Liver (tissue), 9 donors: ENCODE measurements around the gene NRIP1. TPM values are rescaled to one million over a fixed set of nuclear protein-coding genes. Genes with fewer than 3 reads are reported as not detected.

Source experiments
- DNase-seq: peaks from one replicate; pipeline ENCODE4 v3.0.0-alpha.2; 2017; ENCODE audit warnings: low spot score
- H3K27ac ChIP-seq, 2 donors: one replicate each; pipeline ENCODE4 v1.7.0; 2013; ENCODE audit warnings: inconsistent platforms in 2 of 2, low read length in 2 of 2, control low read depth in 1 of 2, low read depth in 1 of 2, mild to moderate bottlenecking in 1 of 2
- H3K27me3 ChIP-seq, 4 donors: one replicate each; pipeline versions ENCODE4 v1.6.1 to v1.7.0; 2013; ENCODE audit warnings: low read length in 3 of 4, inconsistent platforms in 1 of 4, mild to moderate bottlenecking in 1 of 4, moderate library complexity in 1 of 4; ENCODE audit not compliant: control insufficient read depth in 4 of 4, insufficient read depth in 4 of 4
- H3K36me3 ChIP-seq, 4 donors: one replicate each; pipeline versions ENCODE4 v1.6.1 to v1.7.0; 2013; ENCODE audit warnings: low read length in 3 of 4, mild to moderate bottlenecking in 3 of 4, low read depth in 1 of 4, moderate library complexity in 1 of 4; ENCODE audit not compliant: control insufficient read depth in 4 of 4, insufficient read depth in 3 of 4
- H3K4me1 ChIP-seq, 4 donors: one replicate each; pipeline versions ENCODE4 v1.6.1 to v1.7.0; 2013; ENCODE audit warnings: low read length in 3 of 4, mild to moderate bottlenecking in 3 of 4, moderate library complexity in 1 of 4; ENCODE audit not compliant: control insufficient read depth in 4 of 4, insufficient read depth in 4 of 4
- H3K4me3 ChIP-seq, 3 donors: one replicate each; pipeline versions ENCODE4 v1.6.1 to v1.7.0; 2013; ENCODE audit warnings: low read length in 3 of 3, control low read depth in 1 of 3, low read depth in 1 of 3, mild to moderate bottlenecking in 1 of 3
- H3K9ac ChIP-seq, 2 donors: one replicate each; pipeline ENCODE4 v1.7.0; 2013; ENCODE audit warnings: low read length in 2 of 2, mild to moderate bottlenecking in 2 of 2, moderate library complexity in 2 of 2, control low read depth in 1 of 2, low read depth in 1 of 2
- H3K9me3 ChIP-seq, 4 donors: one replicate each; pipeline versions ENCODE4 v1.6.1 to v1.7.0; 2013; ENCODE audit warnings: low read length in 3 of 4; ENCODE audit not compliant: control insufficient read depth in 4 of 4
- EGR1 ChIP-seq, 2 donors: IDR thresholded peaks; 2 replicates each; pipeline ENCODE4 v1.6.1; 2016 to 2018; ENCODE audit warnings: antibody characterized with exemption in 2 of 2, low read depth in 2 of 2
- FOXA2 ChIP-seq: IDR thresholded peaks from 2 replicates; pipeline ENCODE4 v1.6.1; 2016; ENCODE audit warnings: antibody characterized with exemption
- GABPA ChIP-seq, 2 donors: IDR thresholded peaks in 1 of 2; conservative IDR thresholded peaks in 1 of 2; 2 replicates each; pipeline ENCODE4 v1.6.1; 2016; ENCODE audit warnings: antibody characterized with exemption in 2 of 2, mild to moderate bottlenecking in 1 of 2, moderate library complexity in 1 of 2
- HNF4A ChIP-seq, 2 donors: conservative IDR thresholded peaks; 2 replicates each; pipeline ENCODE4 v1.6.1; 2016; ENCODE audit warnings: antibody characterized with exemption in 2 of 2, mild to moderate bottlenecking in 2 of 2
- JUND ChIP-seq, 2 donors: IDR thresholded peaks; 2 replicates each; pipeline ENCODE4 v1.6.1; 2016; ENCODE audit warnings: antibody characterized with exemption in 2 of 2
- NR2F2 ChIP-seq: IDR thresholded peaks from 2 replicates; pipeline ENCODE4 v1.6.1; 2016; ENCODE audit warnings: antibody characterized with exemption
- RAD21 ChIP-seq, 2 donors: IDR thresholded peaks; 2 replicates each; pipeline ENCODE4 v1.6.1; 2016; ENCODE audit warnings: antibody characterized with exemption in 2 of 2, mild to moderate bottlenecking in 2 of 2
- RXRA ChIP-seq, 2 donors: IDR thresholded peaks; 2 replicates each; pipeline ENCODE4 v1.6.1; 2017 to 2018; ENCODE audit warnings: antibody characterized with exemption in 2 of 2, mild to moderate bottlenecking in 1 of 2
- SP1 ChIP-seq: IDR thresholded peaks from 2 replicates; pipeline ENCODE4 v1.6.1; 2018; ENCODE audit warnings: antibody characterized with exemption, mild to moderate bottlenecking
- TAF1 ChIP-seq: conservative IDR thresholded peaks from 2 replicates; pipeline ENCODE4 v1.6.1; 2016; ENCODE audit warnings: antibody characterized with exemption, mild to moderate bottlenecking
- YY1 ChIP-seq: IDR thresholded peaks from 2 replicates; pipeline ENCODE4 v1.6.1; 2016; ENCODE audit warnings: antibody characterized with exemption, mild to moderate bottlenecking
- WGBS: extraction: QIAGEN DNeasy Blood & Tissue Kit; methylation state at CpG from one replicate; pipeline ENCODE4 v1.1.7; 2013; 5-methylcytosine and 5-hydroxymethylcytosine counted together
- polyA plus RNA-seq, 2 donors: library from polyadenylated mRNA; stranded (reverse) in 1 of 2; unstranded in 1 of 2; fragments of 200-250 nt in 1 of 2; fragments of >200 nt in 1 of 2; fragmentation: Nextera tagmentation in 1 of 2; extraction: Ambion mirVana in 1 of 2; gene quantifications; one replicate each; pipeline versions ENCODE4 v1.2.1 to v1.2.3, GENCODE V29; 2013 to 2015
- total RNA-seq, 2 donors: library from RNA; depleted of rRNA; stranded (reverse); fragments of >200 nt; gene quantifications; one replicate each; pipeline ENCODE4 v1.2.3, GENCODE V29; 2014
- TF ChIP-seq, protein P1 (sequence below): IDR thresholded peaks from 2 replicates; pipeline ENCODE4 v1.6.1; 2016; ENCODE audit warnings: antibody characterized with exemption, mild to moderate bottlenecking
- TF ChIP-seq, protein P2 (sequence below): fragments of 150-350 bp; IDR thresholded peaks from 2 replicates; pipeline ENCODE4 v1.5.1; 2017; ENCODE audit warnings: improper control_type of control experiment, low read depth, low read length; ENCODE audit not compliant: missing input control
- TF ChIP-seq, protein P3 (sequence below): IDR thresholded peaks from 2 replicates; pipeline ENCODE4 v1.6.1; 2016; ENCODE audit warnings: antibody characterized with exemption
- TF ChIP-seq, protein P4 (sequence below): IDR thresholded peaks from 2 replicates; pipeline ENCODE4 v1.6.1; 2016; ENCODE audit warnings: antibody characterized with exemption
- donor health status: healthy.
- donor health status: healthy.
- donor health status: healthy.
- donor health status: healthy.
- donor health status: healthy.

NRIP1 gene
- total and polyA plus RNA-seq, 4 donors: 3.8 to 28.4 (median 12.6) TPM

DNA sequence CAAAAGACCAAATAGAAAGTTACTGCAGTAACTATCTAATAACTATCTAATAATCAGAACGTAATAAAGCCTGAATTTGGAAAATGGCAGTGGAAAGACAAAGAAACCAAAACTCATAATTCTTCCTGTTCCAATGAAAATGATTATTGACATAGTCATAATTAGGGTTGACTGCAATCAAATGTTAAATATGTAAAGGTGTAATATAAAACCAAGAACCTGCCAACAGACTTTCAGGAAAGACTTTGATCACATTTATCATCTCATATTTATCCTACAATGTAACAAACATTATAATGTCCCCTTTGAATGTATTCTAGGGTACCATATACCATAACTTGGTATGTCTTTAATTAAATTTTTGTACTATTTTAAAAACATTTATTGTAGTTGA, 26.9 kb downstream of the NRIP1 start:
- H3K9ac ChIP-seq: no peak overlapping the region
- peaks cover 2 to 27% (median 9%) of the 10 kb centered on the region in 4 donors for H3K4me1 ChIP-seq
- H3K4me3 ChIP-seq: no peak overlapping the region
- H3K27ac ChIP-seq: no peak overlapping the region
- TF ChIP-seq, protein P1, sequence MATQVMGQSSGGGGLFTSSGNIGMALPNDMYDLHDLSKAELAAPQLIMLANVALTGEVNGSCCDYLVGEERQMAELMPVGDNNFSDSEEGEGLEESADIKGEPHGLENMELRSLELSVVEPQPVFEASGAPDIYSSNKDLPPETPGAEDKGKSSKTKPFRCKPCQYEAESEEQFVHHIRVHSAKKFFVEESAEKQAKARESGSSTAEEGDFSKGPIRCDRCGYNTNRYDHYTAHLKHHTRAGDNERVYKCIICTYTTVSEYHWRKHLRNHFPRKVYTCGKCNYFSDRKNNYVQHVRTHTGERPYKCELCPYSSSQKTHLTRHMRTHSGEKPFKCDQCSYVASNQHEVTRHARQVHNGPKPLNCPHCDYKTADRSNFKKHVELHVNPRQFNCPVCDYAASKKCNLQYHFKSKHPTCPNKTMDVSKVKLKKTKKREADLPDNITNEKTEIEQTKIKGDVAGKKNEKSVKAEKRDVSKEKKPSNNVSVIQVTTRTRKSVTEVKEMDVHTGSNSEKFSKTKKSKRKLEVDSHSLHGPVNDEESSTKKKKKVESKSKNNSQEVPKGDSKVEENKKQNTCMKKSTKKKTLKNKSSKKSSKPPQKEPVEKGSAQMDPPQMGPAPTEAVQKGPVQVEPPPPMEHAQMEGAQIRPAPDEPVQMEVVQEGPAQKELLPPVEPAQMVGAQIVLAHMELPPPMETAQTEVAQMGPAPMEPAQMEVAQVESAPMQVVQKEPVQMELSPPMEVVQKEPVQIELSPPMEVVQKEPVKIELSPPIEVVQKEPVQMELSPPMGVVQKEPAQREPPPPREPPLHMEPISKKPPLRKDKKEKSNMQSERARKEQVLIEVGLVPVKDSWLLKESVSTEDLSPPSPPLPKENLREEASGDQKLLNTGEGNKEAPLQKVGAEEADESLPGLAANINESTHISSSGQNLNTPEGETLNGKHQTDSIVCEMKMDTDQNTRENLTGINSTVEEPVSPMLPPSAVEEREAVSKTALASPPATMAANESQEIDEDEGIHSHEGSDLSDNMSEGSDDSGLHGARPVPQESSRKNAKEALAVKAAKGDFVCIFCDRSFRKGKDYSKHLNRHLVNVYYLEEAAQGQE: no peak
- no peak for TF ChIP-seq TAF1
- TF ChIP-seq JUND (IDR thresholded peaks at IDR 0.05): no peak
- TF ChIP-seq RAD21 (IDR thresholded peaks at IDR 0.05): no peak
- TF ChIP-seq, protein P2, sequence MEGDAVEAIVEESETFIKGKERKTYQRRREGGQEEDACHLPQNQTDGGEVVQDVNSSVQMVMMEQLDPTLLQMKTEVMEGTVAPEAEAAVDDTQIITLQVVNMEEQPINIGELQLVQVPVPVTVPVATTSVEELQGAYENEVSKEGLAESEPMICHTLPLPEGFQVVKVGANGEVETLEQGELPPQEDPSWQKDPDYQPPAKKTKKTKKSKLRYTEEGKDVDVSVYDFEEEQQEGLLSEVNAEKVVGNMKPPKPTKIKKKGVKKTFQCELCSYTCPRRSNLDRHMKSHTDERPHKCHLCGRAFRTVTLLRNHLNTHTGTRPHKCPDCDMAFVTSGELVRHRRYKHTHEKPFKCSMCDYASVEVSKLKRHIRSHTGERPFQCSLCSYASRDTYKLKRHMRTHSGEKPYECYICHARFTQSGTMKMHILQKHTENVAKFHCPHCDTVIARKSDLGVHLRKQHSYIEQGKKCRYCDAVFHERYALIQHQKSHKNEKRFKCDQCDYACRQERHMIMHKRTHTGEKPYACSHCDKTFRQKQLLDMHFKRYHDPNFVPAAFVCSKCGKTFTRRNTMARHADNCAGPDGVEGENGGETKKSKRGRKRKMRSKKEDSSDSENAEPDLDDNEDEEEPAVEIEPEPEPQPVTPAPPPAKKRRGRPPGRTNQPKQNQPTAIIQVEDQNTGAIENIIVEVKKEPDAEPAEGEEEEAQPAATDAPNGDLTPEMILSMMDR: no peak
- TF ChIP-seq, protein P3, sequence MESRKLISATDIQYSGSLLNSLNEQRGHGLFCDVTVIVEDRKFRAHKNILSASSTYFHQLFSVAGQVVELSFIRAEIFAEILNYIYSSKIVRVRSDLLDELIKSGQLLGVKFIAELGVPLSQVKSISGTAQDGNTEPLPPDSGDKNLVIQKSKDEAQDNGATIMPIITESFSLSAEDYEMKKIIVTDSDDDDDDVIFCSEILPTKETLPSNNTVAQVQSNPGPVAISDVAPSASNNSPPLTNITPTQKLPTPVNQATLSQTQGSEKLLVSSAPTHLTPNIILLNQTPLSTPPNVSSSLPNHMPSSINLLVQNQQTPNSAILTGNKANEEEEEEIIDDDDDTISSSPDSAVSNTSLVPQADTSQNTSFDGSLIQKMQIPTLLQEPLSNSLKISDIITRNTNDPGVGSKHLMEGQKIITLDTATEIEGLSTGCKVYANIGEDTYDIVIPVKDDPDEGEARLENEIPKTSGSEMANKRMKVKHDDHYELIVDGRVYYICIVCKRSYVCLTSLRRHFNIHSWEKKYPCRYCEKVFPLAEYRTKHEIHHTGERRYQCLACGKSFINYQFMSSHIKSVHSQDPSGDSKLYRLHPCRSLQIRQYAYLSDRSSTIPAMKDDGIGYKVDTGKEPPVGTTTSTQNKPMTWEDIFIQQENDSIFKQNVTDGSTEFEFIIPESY: no peak
- no peak for TF ChIP-seq NR2F2
- TF ChIP-seq FOXA2: no peak
- no peak for TF ChIP-seq EGR1 (IDR thresholded peaks at IDR 0.05; ENCODE audit: low read depth in 2 of 2)
- TF ChIP-seq, protein P4, sequence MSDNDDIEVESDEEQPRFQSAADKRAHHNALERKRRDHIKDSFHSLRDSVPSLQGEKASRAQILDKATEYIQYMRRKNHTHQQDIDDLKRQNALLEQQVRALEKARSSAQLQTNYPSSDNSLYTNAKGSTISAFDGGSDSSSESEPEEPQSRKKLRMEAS: no peak
- no peak for TF ChIP-seq HNF4A (conservative IDR thresholded peaks at IDR 0.05)
- no peak for TF ChIP-seq RXRA (IDR thresholded peaks at IDR 0.05)
- TF ChIP-seq GABPA (IDR thresholded peaks at IDR 0.05 in 1 of 2, conservative IDR thresholded peaks at IDR 0.05 in 1 of 2): no peak
- WGBS: 93% methylated on average over 1 of the region's 1 CpG
- peaks cover 0 to 7% (median 4%) of the 10 kb centered on the region in 4 donors for H3K36me3 ChIP-seq
- H3K27me3 ChIP-seq: no peaks in the 10 kb centered on the region
- no peak for DNase-seq
- no peaks in the 10 kb centered on the region for H3K9me3 ChIP-seq

DNA sequence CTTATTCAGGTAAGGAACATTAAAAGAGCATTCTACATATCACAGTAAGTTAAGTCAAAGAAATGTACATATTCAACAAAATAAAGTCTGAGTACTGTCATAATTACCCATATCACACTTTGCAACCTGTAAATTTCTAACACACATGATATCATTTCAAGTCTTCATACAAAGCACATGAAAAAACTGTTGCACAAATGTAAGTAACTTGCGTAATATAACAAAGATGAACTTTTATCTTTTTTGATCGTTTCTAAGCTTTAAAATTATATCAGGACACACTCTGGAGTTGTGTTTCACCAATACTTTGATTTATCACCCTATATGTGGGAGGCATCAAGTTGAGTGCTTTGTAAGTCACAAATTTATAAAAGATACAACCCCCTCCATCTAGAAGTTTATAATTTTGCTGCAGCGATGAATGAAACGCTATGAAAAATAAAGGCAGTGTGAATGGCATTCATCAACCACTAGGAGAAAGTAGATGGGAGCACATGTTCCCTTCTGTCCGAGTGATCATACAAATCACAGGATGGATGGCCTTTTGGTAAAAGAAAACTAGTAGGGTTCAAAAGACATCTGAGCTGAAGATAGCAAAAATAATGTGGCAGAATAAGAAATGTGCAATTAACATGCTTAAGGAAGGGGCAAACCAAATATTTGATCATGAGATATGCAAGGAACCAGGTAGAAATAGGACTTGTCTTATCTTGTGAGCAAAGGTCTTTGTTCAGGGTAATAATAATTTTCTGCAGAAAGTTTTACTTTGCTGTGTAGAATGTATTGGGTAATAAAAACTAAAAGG, 27.5 kb downstream of the NRIP1 start:
- Histone ChIP-seq H3K27me3 (no peaks in the 10 kb centered on the region), H3K4me1 (peaks cover 2 to 27% (median 9%) of the 10 kb centered on the region in 4 donors), H3K36me3 (peaks cover 0 to 5% (median 2%) of the 10 kb centered on the region in 4 donors), H3K4me3 (no peak overlapping the region), H3K9me3 (no peaks in the 10 kb centered on the region), H3K9ac (no peak overlapping the region), H3K27ac (no peak overlapping the region)
- TF ChIP-seq, protein P3: no peak
- TF ChIP-seq EGR1 (IDR thresholded peaks at IDR 0.05; ENCODE audit: low read depth in 2 of 2) (no peak), TAF1 (no peak), JUND (IDR thresholded peaks at IDR 0.05) (no peak), RXRA (IDR thresholded peaks at IDR 0.05) (no peak), SP1 (no peak), YY1 (no peak), GABPA (IDR thresholded peaks at IDR 0.05 in 1 of 2, conservative IDR thresholded peaks at IDR 0.05 in 1 of 2) (no peak)
- TF ChIP-seq, protein P4: no peak
- 76% methylated on average over 5 of the region's 5 CpGs for WGBS
- no peak for DNase-seq
